Neural progenitor cell (in vitro differentiated cells): ENCODE results near the gene CMC1. TPM values are rescaled to one million over a fixed set of nuclear protein-coding genes. Genes with fewer than 3 reads are reported as not detected.

Experiments used
- DNase-seq: peaks from one replicate; pipeline ENCODE4 v3.0.0-alpha.2; 2016; ENCODE audit warnings: low spot score
- H2AFZ ChIP-seq: fragments of 200-600 bp; sonication (generic); replicated peaks from 2 replicates; pipeline ENCODE4 v1.6.1; 2016; ENCODE audit warnings: antibody characterized with exemption
- H3F3A ChIP-seq: fragments of 200-600 bp; sonication (generic); 2 replicates; pipeline ENCODE4 v1.6.1; 2016; ENCODE audit warnings: antibody characterized with exemption, low read depth
- H3K27ac ChIP-seq: fragments of 200-600 bp; sonication (generic); 2 replicates; pipeline ENCODE4 v1.5.1; 2016; ENCODE audit warnings: mild to moderate bottlenecking
- H3K27me3 ChIP-seq: fragments of 200-600 bp; sonication (generic); 2 replicates; pipeline ENCODE4 v1.6.1; 2016; ENCODE audit warnings: mild to moderate bottlenecking, moderate library complexity
- H3K36me3 ChIP-seq: fragments of 200-600 bp; sonication (generic); 2 replicates; pipeline ENCODE4 v1.5.1; 2016
- H3K4me1 ChIP-seq: fragments of 200-600 bp; sonication (generic); 2 replicates; pipeline ENCODE4 v1.6.1; 2016; ENCODE audit warnings: mixed run types
- H3K4me2 ChIP-seq: fragments of 200-600 bp; sonication (generic); 2 replicates; pipeline ENCODE4 v1.6.1; 2016
- H3K4me3 ChIP-seq: fragments of 200-600 bp; sonication (generic); 2 replicates; pipeline ENCODE4 v1.5.1; 2016
- H3K79me2 ChIP-seq: fragments of 200-600 bp; sonication (generic); 2 replicates; pipeline ENCODE4 v1.6.1; 2016; ENCODE audit warnings: low read depth
- H3K9ac ChIP-seq: fragments of 200-600 bp; sonication (generic); 2 replicates; pipeline ENCODE4 v1.6.1; 2016
- H3K9me3 ChIP-seq: fragments of 200-600 bp; sonication (generic); 2 replicates; pipeline ENCODE4 v1.5.1; 2016; ENCODE audit warnings: low read depth
- H4K20me1 ChIP-seq: fragments of 200-600 bp; sonication (generic); 2 replicates; pipeline ENCODE4 v1.6.1; 2016; ENCODE audit warnings: low read depth
- H3K27ac Mint-ChIP-seq: 3 replicates; pipeline ENCODE4 v1.8.0; 2021; ENCODE audit warnings: mixed read lengths
- H3K27me3 Mint-ChIP-seq: 2 replicates; pipeline ENCODE4 v1.8.0; 2022; ENCODE audit warnings: low read depth, mild to moderate bottlenecking, inconsistent platforms, moderate library complexity, mixed read lengths; ENCODE audit not compliant: insufficient read depth
- H3K36me3 Mint-ChIP-seq: 3 replicates; pipeline ENCODE4 v1.8.0; 2021; ENCODE audit warnings: mixed read lengths
- H3K4me1 Mint-ChIP-seq: 3 replicates; pipeline ENCODE4 v1.8.0; 2021; ENCODE audit warnings: mixed read lengths
- H3K4me3 Mint-ChIP-seq: 3 replicates; pipeline ENCODE4 v1.8.0; 2021; ENCODE audit warnings: mild to moderate bottlenecking, moderate library complexity, mixed read lengths
- H3K9me3 Mint-ChIP-seq: 3 replicates; pipeline ENCODE4 v1.8.0; 2020; ENCODE audit warnings: mixed read lengths
- CTCF ChIP-seq: fragments of 200-600 bp; sonication (generic); IDR thresholded peaks from 2 replicates; pipeline ENCODE4 v1.5.1; 2017; ENCODE audit warnings: antibody characterized with exemption, mild to moderate bottlenecking
- EZH2 ChIP-seq: fragments of 200-600 bp; sonication (generic); IDR thresholded peaks from 2 replicates; pipeline ENCODE4 v1.6.1; 2017; ENCODE audit warnings: antibody characterized with exemption, mild to moderate bottlenecking, moderate library complexity
- EZH2phosphoT487 ChIP-seq: fragments of 200-600 bp; sonication (generic); IDR thresholded peaks from 2 replicates; pipeline ENCODE4 v1.6.1; 2017; ENCODE audit warnings: antibody characterized with exemption
- total RNA-seq: library from RNA; depleted of rRNA; stranded (reverse); fragments of >200 nt; gene quantifications from 2 replicates; pipeline ENCODE4 v1.2.3, GENCODE V29; 2015; ENCODE audit warnings: low replicate concordance

The CMC1 gene
- total RNA-seq, 1 donor from 2014 or later, result 13.0 TPM

- Histone ChIP-seq H3K79me2 (peaks cover 37% of the 10 kb centered on the region), H3K27ac (no peak overlapping the region), H3K27me3 (no peaks in the 10 kb centered on the region), H3K9me3 (no peaks in the 10 kb centered on the region), H2AFZ (peak overlapping the region; percentile 26), H3K4me3 (peak overlapping the region; percentile 63), H3F3A (peaks cover 4% of the 10 kb centered on the region), H3K9ac (no peak overlapping the region), H4K20me1 (peaks cover under 1% of the 10 kb centered on the region), H3K36me3 (no peaks in the 10 kb centered on the region), H3K4me1 (peaks cover 24% of the 10 kb centered on the region), H3K4me2 (peak overlapping the region; percentile 73)
- Mint-ChIP-seq H3K4me3 (peak overlapping the region; percentile 89), H3K27me3 (peaks cover 4% of the 10 kb centered on the region), H3K36me3 (peaks cover 8% of the 10 kb centered on the region), H3K9me3 (peaks cover 4% of the 10 kb centered on the region), H3K27ac (no peak overlapping the region), H3K4me1 (peaks cover 43% of the 10 kb centered on the region)
- TF ChIP-seq EZH2phosphoT487, result no peak
- TF ChIP-seq CTCF, result no peak
- TF ChIP-seq EZH2, result no peak
- peak; percentile 32 for DNase-seq
These were observed 978 bp upstream of the CMC1 start for GRCh38 chr3:28240441-28240840.

GRCh38 chr3:28242519-28242918, 1.1 kb downstream of the CMC1 start:
- no peak for DNase-seq
- Histone ChIP-seq H3K9me3 (no peaks in the 10 kb centered on the region), H3F3A (peaks cover 4% of the 10 kb centered on the region), H3K4me3 (peak overlapping the region; percentile 63), H3K9ac (no peak overlapping the region), H3K4me2 (peak overlapping the region; percentile 86), H2AFZ (no peak overlapping the region), H3K4me1 (peaks cover 24% of the 10 kb centered on the region), H3K36me3 (no peaks in the 10 kb centered on the region), H3K79me2 (peaks cover 57% of the 10 kb centered on the region), H3K27me3 (no peaks in the 10 kb centered on the region), H3K27ac (no peak overlapping the region), H4K20me1 (peaks cover 20% of the 10 kb centered on the region)
- H3K4me3 Mint-ChIP-seq, result peak overlapping the region; percentile 89
- peaks cover 9% of the 10 kb centered on the region for H3K36me3 Mint-ChIP-seq
- no peak for TF ChIP-seq EZH2phosphoT487
- no peak for TF ChIP-seq EZH2
- TF ChIP-seq CTCF, result no peak
- H3K27me3 Mint-ChIP-seq, result peaks cover 4% of the 10 kb centered on the region
- H3K4me1 Mint-ChIP-seq, result peaks cover 43% of the 10 kb centered on the region
- no peak overlapping the region for H3K27ac Mint-ChIP-seq
- peaks cover 4% of the 10 kb centered on the region for H3K9me3 Mint-ChIP-seq

GRCh38 chr3:28243424-28244106, 2.1 kb downstream of the CMC1 start:
- no peak overlapping the region for H3K4me3 Mint-ChIP-seq
- H3K79me2 ChIP-seq, result peaks cover 68% of the 10 kb centered on the region
- H3K9me3 ChIP-seq, result no peaks in the 10 kb centered on the region
- DNase-seq, result no peak
- no peaks in the 10 kb centered on the region for H3K36me3 ChIP-seq
- no peak overlapping the region for H2AFZ ChIP-seq
- H3K27ac Mint-ChIP-seq, result no peak overlapping the region
- H3K4me1 ChIP-seq, result peaks cover 24% of the 10 kb centered on the region
- no peak overlapping the region for H3K27ac ChIP-seq
- peaks cover 30% of the 10 kb centered on the region for H4K20me1 ChIP-seq
- H3K4me3 ChIP-seq, result no peak overlapping the region
- TF ChIP-seq EZH2phosphoT487 (no peak), CTCF (no peak), EZH2 (no peak)
- peaks cover 4% of the 10 kb centered on the region for H3K27me3 Mint-ChIP-seq
- no peaks in the 10 kb centered on the region for H3K27me3 ChIP-seq
- peaks cover 7% of the 10 kb centered on the region for H3K9me3 Mint-ChIP-seq
- peaks cover 4% of the 10 kb centered on the region for H3F3A ChIP-seq
- peaks cover 11% of the 10 kb centered on the region for H3K36me3 Mint-ChIP-seq
- peaks cover 36% of the 10 kb centered on the region for H3K4me1 Mint-ChIP-seq
- H3K4me2 ChIP-seq, result no peak overlapping the region
- H3K9ac ChIP-seq, result no peak overlapping the region
